ENCODE measurements around the gene STRADB. TPM values are rescaled to one million over a fixed set of nuclear protein-coding genes. Genes with fewer than 3 reads are reported as not detected.

STRADB gene
- total RNA-seq, 1 donor from 2014 or later = 24.5 TPM

DNA sequence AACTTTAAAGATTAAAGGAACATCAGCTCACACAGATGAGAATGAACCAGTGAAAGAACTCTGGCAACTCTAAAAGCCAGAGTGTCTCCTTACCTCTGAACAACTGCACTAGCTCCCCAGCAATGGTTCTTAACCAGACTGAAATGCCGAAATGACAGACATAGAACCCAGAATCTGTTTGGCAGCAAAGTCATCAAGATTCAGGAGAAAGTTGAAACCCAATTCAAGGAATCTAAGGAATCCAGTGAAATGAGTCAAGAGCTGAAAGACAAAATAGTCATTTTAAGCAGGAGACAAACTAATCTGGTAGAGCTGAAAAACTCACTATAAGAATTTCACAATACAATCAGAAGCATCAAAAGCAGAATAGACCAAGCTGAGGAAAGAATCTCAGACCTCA is 72.0 kb downstream of the STRADB start:
- intact Hi-C loops (cut with DNase I) = no loop called here

More for the DNA sequence above, 72.0 kb downstream of the STRADB start:
- Histone ChIP-seq H3K4me1 (no peaks in the 10 kb centered on the region), H3K9me3 (no peaks in the 10 kb centered on the region), H3K36me3 (no peaks in the 10 kb centered on the region), H3K4me3 (no peak overlapping the region), H3K27me3 (ENCODE audit: low read depth) (no peaks in the 10 kb centered on the region), H3K27ac (no peak overlapping the region)
- TF ChIP-seq, protein P1, sequence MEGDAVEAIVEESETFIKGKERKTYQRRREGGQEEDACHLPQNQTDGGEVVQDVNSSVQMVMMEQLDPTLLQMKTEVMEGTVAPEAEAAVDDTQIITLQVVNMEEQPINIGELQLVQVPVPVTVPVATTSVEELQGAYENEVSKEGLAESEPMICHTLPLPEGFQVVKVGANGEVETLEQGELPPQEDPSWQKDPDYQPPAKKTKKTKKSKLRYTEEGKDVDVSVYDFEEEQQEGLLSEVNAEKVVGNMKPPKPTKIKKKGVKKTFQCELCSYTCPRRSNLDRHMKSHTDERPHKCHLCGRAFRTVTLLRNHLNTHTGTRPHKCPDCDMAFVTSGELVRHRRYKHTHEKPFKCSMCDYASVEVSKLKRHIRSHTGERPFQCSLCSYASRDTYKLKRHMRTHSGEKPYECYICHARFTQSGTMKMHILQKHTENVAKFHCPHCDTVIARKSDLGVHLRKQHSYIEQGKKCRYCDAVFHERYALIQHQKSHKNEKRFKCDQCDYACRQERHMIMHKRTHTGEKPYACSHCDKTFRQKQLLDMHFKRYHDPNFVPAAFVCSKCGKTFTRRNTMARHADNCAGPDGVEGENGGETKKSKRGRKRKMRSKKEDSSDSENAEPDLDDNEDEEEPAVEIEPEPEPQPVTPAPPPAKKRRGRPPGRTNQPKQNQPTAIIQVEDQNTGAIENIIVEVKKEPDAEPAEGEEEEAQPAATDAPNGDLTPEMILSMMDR (IDR thresholded peaks at IDR 0.05) = no peak
- DNase-seq = no peak
- no peak for ATAC-seq

Other genes starting within 250 kb of the STRADB start
- 44.2 TPM for gene CASP8, start 191.2 kb upstream of the STRADB start, total RNA-seq
- 6.8 TPM for gene FLACC1, start 94.4 kb upstream of the STRADB start, total RNA-seq
- gene TRAK2, start 282 bp upstream of the STRADB start, total RNA-seq = 66.5 TPM
- 13.9 TPM for gene TMEM237, start 191.8 kb downstream of the STRADB start, total RNA-seq
- gene MPP4, start 246.9 kb downstream of the STRADB start, total RNA-seq = 0.30 TPM